Left ventricle myocardium superior (tissue), 1 donor: ENCODE data around the gene HARBI1. TPM values are rescaled to one million over a fixed set of nuclear protein-coding genes. Genes with fewer than 3 reads are reported as not detected.
"Not testable (repeated sequence)": the region's sequence is repeated elsewhere in the genome, so short reads cannot be mapped to it uniquely, and the experiment has no call there.

Experiments
- ATAC-seq: fragments of 200-7000 bp; cut with Tn5 transposase; one replicate; pipeline ENCODE4 v1.9.1; 2020; ENCODE audit warnings: mild to moderate bottlenecking, moderate library complexity
- DNase-seq: peaks from one replicate; pipeline ENCODE4 v3.0.0-alpha.2; 2020
- intact Hi-C: fragments of 100-400 bp; cut with micrococcal nuclease; formaldehyde crosslinking; loops from one replicate; pipeline ENCODE4 v1.11.0; 2022
- total RNA-seq: library from RNA; stranded (reverse); fragmentation: NEBNext Ultra II Directional; extraction: Animal tissue kit (Norgen Biotek cat#: 25700); gene quantifications from one replicate; pipeline ENCODE4 v1.2.1, GENCODE V29; 2021
- donor health status: DM: no; HTN: yes; CAD: no; lungs with severe emphysema.

HARBI1 gene
- total RNA-seq, 1 donor from 2014 or later: 3.1 TPM

DNA sequence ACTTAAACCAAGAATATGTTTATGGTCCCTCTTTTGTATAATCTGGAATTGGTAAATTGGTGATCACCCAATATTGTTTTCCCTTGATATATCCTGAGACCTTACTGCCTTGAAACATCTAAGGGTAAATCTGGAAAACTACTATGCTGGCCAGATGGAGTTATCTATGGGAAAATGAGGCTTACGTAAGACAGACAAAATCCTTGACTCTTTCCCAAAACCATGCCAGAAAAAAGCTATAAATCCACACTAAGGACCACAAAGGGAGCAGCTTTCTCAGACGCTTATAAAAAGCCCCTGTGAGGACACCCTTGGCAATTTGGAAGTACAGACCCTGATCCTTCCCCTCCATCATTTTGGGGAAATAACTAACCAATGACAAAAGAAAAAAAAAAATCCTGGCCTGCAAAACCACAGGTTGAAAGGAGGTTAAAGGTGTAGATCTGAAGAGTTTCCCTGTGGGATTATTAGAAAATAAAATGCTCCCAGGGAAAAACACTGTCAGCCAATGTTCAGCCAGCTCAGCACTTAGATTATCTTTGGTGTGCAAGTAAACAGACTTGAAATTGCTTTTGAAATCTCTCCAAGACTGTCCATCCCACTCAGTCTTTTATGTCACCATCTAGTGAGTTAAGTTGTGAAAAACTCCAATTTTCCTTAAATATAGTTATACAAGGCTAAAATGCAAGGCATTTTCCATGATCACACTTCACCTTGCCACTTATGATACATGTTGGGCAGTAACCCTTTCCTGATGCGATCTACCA is 16.6 kb downstream of the HARBI1 start:
- ATAC-seq: peak; percentile 33
- intact Hi-C loops: no loop called here
- no peak for DNase-seq

DNA sequence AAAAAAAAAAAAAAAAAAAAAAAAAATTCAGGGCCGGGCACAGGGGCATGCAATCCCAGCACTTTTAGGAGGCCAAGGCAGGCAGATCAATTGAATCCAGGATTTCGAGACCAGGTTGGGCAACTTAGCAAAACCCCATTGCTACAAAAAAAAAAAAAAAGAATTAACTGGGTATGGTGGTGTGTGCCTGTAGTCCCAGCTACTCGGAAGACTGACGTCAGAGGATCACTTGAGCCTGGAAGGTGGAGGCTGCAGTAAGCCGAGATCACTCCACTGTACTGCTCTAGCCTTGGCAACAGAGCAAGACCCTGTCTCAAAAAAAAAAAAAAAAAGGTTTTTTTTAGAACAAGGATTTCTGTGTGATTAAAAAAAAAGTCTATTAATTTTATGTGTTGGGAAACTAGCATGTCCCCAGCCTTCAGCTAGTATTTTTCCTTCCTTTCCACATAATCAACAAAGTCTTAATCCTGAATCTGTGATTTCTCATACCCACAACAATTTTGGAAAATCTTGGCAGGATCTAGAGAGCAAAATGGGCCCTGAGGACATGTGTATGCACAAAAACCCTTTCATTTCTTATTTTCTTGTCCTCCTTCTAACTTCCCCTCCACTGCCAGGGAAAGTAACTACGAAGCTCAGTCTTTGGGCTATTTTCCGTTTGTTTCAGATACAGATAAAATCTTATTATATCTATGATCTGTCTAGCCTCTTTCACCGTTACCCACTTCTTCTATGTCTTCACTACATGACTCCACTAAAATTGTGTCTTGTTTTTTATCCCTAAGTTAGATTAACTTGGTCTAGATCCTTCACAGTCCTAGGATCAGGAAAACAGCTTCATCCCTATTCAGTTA is 17.5 kb downstream of the HARBI1 start:
- DNase-seq (no peak), ATAC-seq (peak; percentile 67)
- intact Hi-C loops: no loop called here

DNA sequence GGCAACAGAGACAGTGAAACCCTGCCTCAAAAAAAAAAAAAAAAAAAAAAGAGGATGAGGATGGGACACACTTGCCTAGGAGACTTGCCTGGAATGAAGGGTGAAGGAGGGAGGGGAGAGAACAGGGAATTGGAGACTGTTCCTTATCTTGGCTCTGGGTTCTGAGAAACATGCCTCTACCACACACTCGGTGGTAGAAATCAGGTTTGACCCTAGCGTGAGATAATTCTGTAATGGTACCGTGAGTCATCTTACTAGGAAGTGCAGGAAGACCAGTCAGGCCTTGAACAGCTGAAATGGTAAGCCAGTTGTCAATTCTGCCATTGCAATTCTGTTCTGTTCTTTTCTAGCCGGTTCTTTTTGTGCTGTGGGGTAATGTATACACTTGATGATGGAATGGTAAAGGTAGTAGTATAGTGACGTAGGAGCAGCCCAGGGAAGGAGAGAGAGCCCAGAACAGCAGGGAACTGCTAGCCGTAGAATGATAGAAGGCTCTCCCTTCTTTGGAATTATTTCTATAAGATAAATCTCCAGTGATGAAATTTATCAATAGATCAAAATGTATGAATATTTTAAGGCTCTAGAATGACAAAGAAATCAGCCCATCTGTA is 19.3 kb downstream of the HARBI1 start:
- intact Hi-C loops: no loop called here
- ATAC-seq (no peak), DNase-seq (no peak)

DNA sequence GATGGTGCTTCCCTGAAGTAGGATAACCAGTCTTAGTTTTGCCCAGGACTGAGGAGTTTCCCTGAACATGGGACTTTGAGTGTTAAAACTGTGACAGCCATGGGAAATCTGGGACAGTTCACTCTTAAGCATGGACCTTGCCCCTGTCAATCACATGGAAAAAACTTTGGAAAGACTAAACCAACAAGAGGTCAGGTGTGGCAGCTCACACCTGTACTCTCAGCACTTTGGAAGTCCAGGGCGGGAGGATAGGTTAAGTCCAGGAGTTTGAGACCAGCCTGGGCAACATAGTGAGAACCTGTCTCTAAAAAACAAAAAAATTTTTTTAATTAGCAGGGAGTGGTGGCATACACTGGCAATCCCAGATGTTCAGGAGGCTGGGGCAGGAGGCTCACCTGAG is 19.9 kb downstream of the HARBI1 start:
- intact Hi-C loops: no loop called here
- no peak for DNase-seq
- no peak for ATAC-seq

GRCh38 chr11:46594785-46595184 is 22.2 kb downstream of the HARBI1 start:
- intact Hi-C loops: no loop called here
- ATAC-seq (no peak), DNase-seq (no peak)

GRCh38 chr11:46594374-46594700 is 22.7 kb downstream of the HARBI1 start:
- DNase-seq: no peak
- intact Hi-C loops: no loop called here
- no peak for ATAC-seq

- intact Hi-C loops: no loop called here
- DNase-seq (peak; percentile 87), ATAC-seq (peak; percentile 92)
Observed at GRCh38 chr11:46593550-46594373, 23.3 kb downstream of the HARBI1 start, which contains the start of gene AMBRA1. Gene AMBRA1 (minus strand): TSS chr11:46594023. CDS start chr11:46548380, 45,643 bp downstream.

- intact Hi-C loops: no loop called here
Observed at GRCh38 chr11:46590740-46591605, 26.1 kb downstream of the HARBI1 start.

DNA sequence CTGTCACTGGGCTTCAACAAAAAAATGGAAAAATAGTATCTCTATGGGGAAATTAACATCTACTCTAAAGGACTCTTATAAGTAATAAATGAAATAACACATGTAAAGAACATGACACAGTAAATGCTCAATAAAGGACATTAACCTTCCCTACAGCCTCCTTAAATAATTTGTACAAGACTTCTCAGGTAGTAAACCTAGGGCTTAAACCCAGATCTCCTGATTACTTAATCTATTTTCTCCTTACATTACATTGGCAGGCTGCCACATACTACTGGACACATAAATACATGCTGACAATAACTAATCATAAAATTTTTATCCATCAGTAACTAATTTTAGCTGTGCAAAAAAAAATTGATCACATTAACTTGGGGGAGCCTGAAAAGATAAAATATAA is 28.1 kb downstream of the HARBI1 start:
- DNase-seq: no peak
- intact Hi-C loops: no loop called here
- ATAC-seq: no peak

More at GRCh38 chr11:46590740-46591605, 26.1 kb downstream of the HARBI1 start:
- ATAC-seq (no peak), DNase-seq (no peak)

DNA sequence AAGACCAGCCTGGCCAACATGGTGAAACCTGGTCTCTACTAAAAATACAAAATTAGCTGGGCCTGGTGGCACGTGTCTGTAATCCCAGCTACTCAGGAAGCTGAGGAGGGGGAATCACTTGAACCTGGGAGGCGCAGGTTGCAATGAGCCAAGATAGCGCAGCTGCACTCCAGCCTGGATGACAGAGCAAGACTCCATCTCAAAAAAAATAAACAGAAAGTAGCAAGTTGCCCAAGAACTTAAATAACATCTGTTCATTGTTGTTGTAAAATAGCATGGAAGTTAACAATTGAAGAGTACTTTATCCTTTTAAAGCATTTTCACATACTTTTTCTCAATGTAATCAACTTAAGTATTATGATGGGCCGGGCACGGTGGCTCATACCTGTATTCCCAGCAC is 28.9 kb downstream of the HARBI1 start:
- intact Hi-C loops: no loop called here
- ATAC-seq (no peak), DNase-seq (no peak)

DNA sequence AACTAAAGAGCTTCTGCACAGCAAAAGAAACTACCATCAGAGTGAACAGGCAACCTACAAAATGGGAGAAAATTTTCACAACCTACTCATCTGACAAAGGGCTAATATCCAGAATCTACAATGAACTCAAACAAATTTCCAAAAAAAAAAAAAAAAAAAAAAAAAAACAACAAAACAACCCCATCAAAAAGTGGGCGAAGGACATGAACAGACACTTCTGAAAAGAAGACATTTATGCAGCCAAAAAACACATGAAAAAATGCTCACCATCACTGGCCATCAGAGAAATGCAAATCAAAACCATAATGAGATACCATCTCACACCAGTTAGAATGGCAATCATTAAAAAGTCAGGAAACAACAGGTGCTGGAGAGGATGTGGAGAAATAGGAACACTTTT is 33.5 kb downstream of the HARBI1 start:
- DNase-seq, intact Hi-C loops: not testable (repeated sequence)

GRCh38 chr11:46582588-46582987 is 34.4 kb downstream of the HARBI1 start:
- DNase-seq (no peak), ATAC-seq (no peak)
- intact Hi-C loops: no loop called here

More for the DNA sequence above, 33.5 kb downstream of the HARBI1 start:
- ATAC-seq: not testable (repeated sequence)

DNA sequence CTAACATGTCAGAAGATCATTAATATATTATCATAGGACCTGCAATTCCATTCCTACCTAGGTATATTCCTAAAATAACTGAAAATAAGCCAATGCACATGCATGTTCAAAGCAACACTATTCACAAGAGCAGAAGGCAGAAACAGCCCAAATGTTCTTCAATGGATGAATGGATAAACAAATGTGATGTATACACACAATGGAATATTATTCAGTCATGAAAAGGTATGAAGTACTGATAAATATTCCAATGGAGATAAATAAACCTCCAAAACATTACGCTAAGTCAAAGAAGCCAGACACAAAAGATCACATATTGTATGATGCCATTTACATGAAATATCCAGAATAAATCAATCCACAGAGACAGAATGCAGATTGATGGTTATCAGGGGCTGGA is 40.0 kb downstream of the HARBI1 start:
- ATAC-seq (no peak), DNase-seq (no peak)
- intact Hi-C loops: no loop called here

DNA sequence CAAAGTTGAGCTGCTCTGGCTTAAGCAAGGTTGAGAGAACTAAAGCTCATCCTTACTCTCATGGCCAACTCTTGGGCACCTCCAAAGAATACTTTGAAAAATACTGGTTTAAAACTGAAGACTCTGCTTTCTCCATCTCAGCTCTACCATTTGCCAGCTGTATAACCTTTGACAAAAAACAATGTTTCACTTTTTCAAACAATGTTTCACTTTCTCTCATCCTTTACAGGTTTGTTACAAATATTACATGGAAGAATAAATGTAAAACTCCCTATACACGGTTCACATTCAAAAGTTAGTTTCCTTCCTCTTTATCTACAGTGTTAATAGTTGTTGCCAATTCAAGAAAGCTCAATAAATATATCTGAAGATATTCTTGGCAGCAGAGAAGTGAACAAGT is 42.4 kb downstream of the HARBI1 start:
- intact Hi-C loops: no loop called here
- DNase-seq: no peak
- ATAC-seq: no peak

DNA sequence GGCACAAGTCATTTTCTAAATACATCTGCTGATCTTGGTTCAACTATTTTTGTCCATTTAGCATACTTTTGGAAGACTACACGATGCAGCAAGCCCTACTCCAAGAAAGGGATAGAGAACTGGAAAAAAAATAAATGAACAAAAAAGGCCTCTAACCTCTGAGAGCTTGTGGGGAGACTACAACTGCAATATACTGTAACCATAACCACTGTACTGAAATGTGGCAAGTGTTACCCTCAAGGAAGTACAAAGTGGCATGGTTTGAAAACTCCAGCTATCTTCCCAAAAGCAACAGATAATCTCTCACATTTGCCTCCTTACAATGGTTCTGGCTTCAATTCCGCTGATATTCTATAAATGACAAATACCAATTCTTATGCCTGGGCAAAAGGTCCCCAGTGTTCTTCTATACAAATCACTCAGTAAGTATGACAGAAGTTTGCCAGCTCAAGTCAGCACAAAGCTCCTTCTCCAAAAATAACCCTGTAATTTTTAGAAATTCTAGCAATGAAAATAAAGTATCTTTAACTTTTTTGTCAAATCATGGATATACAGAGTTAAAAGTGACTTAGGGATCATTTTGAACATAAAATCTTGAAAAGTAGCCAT is 46.1 kb downstream of the HARBI1 start:
- DNase-seq: no peak
- no peak for ATAC-seq
- intact Hi-C loops: no loop called here

- DNase-seq: no peak
- intact Hi-C loops: no loop called here
- no peak for ATAC-seq
Observed at GRCh38 chr11:46565232-46565840, 51.7 kb downstream of the HARBI1 start.

- DNase-seq: no peak
- ATAC-seq: no peak
- intact Hi-C loops: no loop called here
Observed at GRCh38 chr11:46564459-46564858, 52.6 kb downstream of the HARBI1 start.

DNA sequence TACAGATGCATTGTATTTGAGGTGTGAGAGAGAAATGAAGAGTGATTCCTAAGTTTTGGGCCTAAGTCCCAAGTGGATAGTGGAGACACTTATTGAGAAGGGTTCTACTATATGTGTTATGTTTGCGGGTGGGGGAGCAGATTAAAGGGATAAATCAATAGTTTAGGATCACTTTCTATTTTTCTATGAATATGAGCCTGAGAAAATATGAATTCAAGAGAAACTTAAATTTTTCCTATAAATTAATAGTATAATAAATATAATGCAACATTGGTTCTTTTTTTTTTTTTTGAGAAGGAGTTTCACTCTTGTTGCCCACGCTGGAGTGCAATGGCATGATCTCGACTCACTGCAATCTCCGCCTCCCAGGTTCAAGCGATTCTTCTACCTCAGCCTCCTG is 54.5 kb downstream of the HARBI1 start:
- intact Hi-C loops: no loop called here
- ATAC-seq: no peak
- DNase-seq: no peak
